Measurements from ENCODE around the gene SDK1.
"Not testable (repeated sequence)": the region's sequence is repeated elsewhere in the genome, so short reads cannot be mapped to it uniquely, and the experiment has no call there.

Gene SDK1

GRCh38 chr7:3942276-3942675 is 641.2 kb downstream of the SDK1 start:
- DNase-seq: no peak

GRCh38 chr7:3942816-3943745 is 642.0 kb downstream of the SDK1 start:
- no peak for DNase-seq

GRCh38 chr7:3943779-3944520 is 642.9 kb downstream of the SDK1 start:
- DNase-seq: no peak

GRCh38 chr7:3949242-3949640 is 648.2 kb downstream of the SDK1 start:
- no peak for DNase-seq

GRCh38 chr7:3950249-3950648 is 649.2 kb downstream of the SDK1 start:
- DNase-seq: no peak

- no peak for DNase-seq
These were observed 650.4 kb downstream of the SDK1 start for GRCh38 chr7:3951316-3952055.

- DNase-seq: no peak
These were observed 652.1 kb downstream of the SDK1 start for GRCh38 chr7:3953133-3953532.

- DNase-seq: no peak
These were observed 652.9 kb downstream of the SDK1 start for GRCh38 chr7:3953946-3954345.

- peak; percentile 31 for DNase-seq
These were observed 654.0 kb downstream of the SDK1 start for GRCh38 chr7:3955026-3955425.

- DNase-seq: peak; percentile 56
These were observed 655.0 kb downstream of the SDK1 start for GRCh38 chr7:3955751-3956696.

GRCh38 chr7:3956949-3957348 is 655.9 kb downstream of the SDK1 start:
- no peak for DNase-seq

GRCh38 chr7:3957472-3958108 is 656.5 kb downstream of the SDK1 start:
- no peak for DNase-seq

GRCh38 chr7:3958109-3958483 is 657.0 kb downstream of the SDK1 start:
- DNase-seq: no peak

- no peak for DNase-seq
These were observed 658.3 kb downstream of the SDK1 start for GRCh38 chr7:3959364-3959763.

GRCh38 chr7:3960050-3960763 is 659.2 kb downstream of the SDK1 start:
- no peak for DNase-seq

- no peak for DNase-seq
These were observed 659.9 kb downstream of the SDK1 start for GRCh38 chr7:3960942-3961341.

- DNase-seq: no peak
These were observed 660.9 kb downstream of the SDK1 start for GRCh38 chr7:3961857-3962503.

GRCh38 chr7:3963768-3964167 is 662.7 kb downstream of the SDK1 start:
- not testable (repeated sequence) for DNase-seq

GRCh38 chr7:3964980-3965606 is 664.0 kb downstream of the SDK1 start:
- DNase-seq: no peak

GRCh38 chr7:3965794-3966395 is 664.8 kb downstream of the SDK1 start:
- no peak for DNase-seq
